GM19467 (cell line): ENCODE data around the gene SARS2.
A peak's percentile ranks its signal among the peaks of the same experiment; 100 is the strongest.

Experiments
- ATAC-seq: cut with Tn5 transposase; IDR thresholded peaks from one replicate; pipeline ENCODE4 v1.9.1; 2021; ENCODE audit warnings: mild to moderate bottlenecking, moderate library complexity; ENCODE audit not compliant: unreplicated experiment

SARS2 gene

DNA sequence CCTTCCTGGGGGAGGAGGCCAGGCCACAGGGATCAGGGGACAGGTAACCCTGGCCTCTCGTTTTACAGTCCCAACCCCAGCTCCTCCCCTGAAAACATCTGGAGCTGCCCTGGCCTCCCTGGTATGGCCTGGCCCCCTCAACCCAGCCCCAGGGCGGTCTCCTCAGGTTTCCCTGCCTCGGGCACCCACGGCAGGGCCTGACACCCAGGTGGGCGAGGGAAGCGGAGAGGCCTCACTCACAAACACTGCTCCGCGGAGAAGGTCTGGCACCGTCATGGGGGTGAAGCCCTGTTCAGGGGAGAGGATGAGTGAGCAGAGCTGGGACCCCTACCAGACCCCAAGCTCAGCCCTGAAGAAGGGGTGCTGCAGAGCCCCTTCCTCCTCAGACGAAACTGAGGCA is 12.0 kb downstream of the SARS2 start:
- no peak for ATAC-seq

DNA sequence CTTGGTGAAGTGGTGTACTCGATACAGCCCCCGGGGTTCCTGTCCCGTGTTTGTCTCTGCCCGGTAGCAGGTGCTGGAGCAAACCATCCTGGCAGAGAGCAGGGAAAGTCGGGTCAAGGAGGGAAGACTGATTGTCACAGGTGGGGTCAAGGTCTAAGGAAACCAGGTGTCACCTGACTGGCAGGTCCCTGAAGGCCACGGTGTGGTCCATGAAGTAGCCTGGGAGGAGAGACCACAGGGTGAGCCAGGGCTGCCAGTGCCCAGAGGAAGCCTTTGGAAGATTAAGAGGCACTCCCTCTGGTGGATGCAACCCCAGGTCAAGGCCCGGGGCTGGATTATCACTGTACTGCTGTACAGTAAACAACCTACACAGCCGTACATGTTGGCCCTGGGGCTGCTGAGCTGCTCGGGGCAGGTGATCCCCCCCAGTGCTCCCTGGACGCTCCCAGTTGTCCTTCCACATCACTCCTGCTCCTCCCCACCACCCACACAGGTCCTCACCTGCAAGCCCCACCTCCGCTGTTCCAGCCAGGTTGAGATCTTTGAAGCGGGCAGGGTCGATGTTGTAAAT is 12.6 kb downstream of the SARS2 start:
- no peak for ATAC-seq

DNA sequence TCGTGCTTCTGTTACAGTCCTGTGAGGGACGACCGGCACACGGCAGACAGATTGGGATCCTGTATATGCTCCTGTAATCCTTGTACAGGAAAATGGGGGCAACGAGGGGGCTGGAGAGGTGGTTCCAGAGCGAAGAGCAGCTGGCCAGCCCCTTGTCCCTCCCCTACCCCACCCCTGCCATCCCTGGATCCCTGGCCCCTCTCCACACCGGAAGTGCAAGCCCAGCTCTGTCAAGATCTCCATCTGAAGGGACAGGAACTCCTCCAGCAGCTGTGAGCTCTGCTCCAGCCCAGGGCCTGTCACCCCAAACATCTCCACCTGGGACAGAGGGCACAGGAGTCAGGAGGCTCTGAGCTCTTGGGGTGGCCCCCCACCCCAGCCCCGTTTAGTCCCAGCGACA is 13.0 kb downstream of the SARS2 start:
- no peak for ATAC-seq

DNA sequence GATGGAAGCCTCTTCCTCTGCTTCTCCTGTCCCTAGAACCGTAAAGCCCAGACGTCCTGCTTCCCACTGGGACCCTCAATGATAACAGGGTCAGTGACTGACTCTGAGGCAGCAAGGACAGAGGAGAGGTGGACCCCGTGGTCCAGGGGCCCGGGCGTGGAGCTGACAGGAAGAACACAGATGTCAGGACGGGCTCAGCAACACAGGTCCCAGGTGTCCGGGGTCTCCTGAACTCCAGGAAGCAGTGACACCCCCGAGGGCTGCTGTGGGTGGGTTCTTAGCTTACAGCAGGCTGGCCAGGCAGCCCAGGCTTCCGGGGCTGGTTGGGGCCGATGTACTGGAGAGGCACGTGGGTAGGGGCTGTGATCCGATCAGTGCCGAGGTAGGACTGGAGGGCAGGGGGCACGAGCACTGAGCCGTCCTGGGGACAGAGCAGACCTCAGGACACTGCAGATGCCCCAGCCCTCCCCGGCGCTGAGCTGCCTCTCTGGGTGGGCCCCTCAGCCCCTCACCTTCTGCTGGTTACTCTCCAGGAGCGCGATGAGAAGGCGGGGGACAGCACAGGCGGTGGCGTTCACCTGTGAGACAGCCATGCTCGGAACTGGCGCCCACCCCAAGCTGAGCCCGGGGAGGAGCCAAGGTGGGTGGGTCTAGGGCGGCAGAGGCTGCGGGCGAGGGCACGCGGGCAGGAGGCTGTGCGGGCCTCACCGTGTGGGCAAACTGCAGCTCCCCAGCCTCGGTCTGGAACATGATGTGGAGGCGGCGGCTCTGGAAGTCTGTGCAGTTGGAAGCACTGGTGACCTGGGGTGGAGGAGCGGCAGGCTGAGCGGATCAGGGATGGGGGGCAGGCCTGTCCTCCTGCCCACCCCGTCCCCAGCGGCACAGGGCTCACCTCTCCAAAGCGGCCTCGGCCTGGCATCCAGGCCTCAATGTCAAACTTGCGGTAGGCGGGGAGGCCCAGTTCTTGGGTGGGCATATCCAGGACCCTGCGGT is 14.9 kb downstream of the SARS2 start:
- ATAC-seq, result no peak

- ATAC-seq, result no peak
Observed at GRCh38 chr19:38913958-38914357, 16.6 kb downstream of the SARS2 start.

DNA sequence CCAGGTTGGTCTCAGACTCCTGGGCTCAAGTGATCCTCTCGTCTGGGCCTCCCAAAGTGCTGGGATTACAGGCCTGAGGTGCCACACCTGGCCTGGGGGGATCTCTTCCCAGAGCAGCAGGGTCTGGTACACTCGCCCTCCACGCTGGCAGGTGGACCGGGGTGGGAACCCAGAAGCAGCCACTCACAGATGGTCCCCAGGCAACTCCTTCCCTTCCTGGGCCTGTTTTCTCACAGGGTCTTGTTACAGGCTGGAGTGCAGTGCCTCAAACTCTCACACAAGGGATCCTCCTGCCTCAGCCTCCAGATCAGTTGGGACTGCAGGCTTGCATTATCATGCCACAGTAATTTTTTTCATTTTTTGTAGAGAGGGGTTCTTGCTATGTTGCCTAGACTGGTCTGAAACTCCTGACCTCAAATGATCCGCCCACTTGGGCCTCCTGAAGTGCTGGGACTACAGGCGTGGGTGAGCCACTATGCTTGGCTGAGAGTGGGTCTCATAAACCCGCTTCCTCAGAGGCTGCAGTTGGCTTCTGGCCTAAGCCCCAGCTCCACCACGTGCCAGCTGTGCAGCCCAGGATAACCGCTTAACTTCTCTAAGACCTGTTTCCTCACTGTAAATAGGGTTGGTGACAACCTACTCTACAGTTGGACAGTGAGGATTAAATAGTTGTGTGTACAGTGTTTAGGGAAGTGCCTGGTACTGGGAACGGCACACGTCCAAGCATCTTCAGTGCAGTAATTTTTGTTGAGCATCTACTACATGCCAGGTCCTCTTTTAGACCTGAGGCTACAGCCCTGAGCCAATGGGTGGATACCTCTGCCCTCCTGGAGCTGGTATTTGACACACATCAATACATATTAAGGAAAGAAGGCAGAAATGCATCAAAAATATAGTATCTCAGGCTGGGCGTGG is 17.7 kb downstream of the SARS2 start:
- no peak for ATAC-seq

- ATAC-seq, result no peak
Observed at GRCh38 chr19:38911388-38912001, 19.1 kb downstream of the SARS2 start.

DNA sequence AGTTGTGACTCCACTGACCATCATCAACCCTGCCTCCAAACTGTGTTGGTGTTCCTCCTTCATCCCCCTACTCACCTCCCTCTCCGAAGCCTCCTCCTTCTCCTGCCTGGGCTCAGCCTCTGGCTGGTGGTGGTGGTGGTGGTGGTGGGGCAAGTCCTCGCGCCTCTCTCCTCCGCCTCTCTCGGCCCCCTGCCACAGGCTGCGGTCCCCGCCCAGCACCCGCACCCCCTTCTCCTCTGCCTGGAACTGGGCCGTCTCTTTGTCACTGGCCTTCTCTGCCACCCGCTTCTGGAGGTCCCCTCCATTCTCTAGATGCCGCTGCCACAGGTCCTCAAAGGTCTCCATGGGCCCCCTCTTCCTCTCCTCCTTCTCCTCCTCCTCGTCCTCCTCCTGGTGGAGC is 20.1 kb downstream of the SARS2 start:
- ATAC-seq, result no peak

- ATAC-seq, result no peak
Observed at GRCh38 chr19:38908911-38909310, 21.7 kb downstream of the SARS2 start.

GRCh38 chr19:38907670-38908069 is 22.9 kb downstream of the SARS2 start:
- no peak for ATAC-seq

- ATAC-seq, result no peak
Observed at GRCh38 chr19:38907227-38907626, 23.3 kb downstream of the SARS2 start.

DNA sequence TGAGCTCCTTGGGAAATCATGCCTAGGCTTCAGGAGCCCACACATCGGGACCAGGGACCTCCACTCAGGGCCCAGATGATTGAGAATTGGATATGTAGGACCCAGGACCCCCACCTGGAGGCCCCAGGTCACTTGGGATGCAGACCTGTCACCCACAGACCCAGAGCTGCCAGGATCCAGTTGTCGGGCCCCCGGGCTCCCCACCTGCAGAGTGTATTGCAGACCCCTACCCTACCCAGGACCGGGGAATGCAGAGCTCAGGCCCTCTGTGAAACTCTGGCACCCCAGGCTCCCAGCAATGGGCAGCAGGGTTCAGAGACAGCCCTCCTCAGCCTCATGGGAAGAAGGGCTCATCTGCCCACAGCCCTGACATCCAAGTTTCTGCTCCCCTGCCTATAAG is 24.9 kb downstream of the SARS2 start:
- no peak for ATAC-seq

- ATAC-seq, result no peak
Observed at GRCh38 chr19:38904581-38905539, 25.7 kb downstream of the SARS2 start.

DNA sequence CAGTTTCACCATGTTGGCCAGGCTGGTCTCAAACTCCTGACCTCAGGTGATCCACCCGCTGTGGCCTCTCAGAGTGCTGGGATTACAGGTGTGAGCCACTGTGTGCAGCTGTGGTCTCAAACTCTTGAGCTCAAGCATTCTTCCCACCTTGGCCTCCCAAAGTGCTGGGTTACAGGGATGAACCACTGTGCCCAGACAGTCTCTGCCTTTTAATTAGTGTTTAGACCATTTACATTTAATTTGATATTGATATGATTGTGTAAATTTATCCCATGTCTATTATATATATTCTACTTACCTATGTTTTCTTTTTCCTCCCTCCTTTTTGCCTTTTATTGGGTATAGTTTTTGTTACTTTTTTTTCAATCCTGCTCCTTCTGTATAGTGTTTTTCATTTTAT is 28.9 kb downstream of the SARS2 start:
- ATAC-seq, result no peak

- no peak for ATAC-seq
Observed at GRCh38 chr19:38900743-38901190, 29.8 kb downstream of the SARS2 start.

DNA sequence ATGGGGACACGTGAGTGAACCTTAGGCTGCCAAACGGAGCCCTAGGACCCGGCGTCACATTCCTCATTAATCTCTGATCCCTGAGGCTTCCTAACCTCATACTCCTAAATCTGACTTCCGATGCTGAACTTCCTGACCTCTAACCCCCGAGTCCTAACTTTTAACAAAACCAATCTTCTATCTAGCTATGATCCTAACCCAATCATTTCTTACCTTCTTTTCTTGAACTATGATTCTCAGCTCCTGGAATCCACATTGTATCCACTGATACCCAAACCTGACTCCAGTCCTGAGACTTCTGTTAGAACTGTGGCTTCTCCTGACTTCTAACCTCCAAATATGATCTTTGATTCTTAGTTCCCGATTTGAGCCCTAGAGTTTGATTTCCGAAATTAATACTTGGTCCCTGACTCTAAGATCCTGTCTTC is 30.3 kb downstream of the SARS2 start:
- ATAC-seq, result no peak

GRCh38 chr19:38899447-38900201 is 30.9 kb downstream of the SARS2 start, which contains the start of the genes NFKBIB and SIRT2:
Gene NFKBIB, plus strand, starts transcription at chr19:38899969. Its CDS starts 64 bp downstream, at chr19:38900033.
Gene SIRT2, minus strand, starts transcription at chr19:38899618. Its CDS starts 97 bp downstream, at chr19:38899521.
- peak; percentile 90 for ATAC-seq

DNA sequence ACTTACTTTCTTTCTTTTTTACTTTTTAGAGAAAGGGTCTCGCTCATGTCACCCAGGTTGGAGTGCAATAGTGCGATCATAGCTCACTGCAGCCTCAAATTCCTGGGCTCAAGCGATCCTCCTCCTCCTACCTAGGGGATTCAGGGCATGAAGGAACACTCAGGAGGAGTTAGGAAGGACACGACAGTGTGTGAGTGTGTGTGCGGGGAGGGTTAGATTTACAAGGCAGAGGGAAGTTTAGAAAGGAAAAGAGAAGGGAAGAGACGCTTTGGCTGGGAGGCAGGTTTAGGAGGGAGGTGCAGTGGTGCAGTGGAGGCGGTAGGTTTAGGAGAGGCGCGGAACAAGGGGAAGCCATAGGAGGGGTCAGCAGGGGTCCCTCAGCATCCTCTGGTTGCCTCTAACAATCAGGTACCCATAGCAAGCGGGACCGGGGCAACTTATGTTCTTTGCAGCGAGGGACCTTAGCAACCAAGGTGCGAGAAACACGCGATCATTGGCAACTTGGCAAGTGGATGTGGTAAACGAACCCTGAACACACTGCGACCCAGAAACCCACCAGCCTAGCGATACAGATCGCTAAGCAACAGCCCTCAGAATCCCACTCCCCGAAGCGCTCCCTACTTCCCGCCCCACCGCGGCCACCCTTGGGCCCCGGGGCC is 31.6 kb downstream of the SARS2 start:
- ATAC-seq, result no peak
